Stimulated activated CD8-positive, alpha-beta memory T cell treated with anti-CD3 and anti-CD28 coated beads, Interleukin-15, amount 100 ng/mL, for 4 hours (primary cell): Measurements from ENCODE around the gene MARVELD1.
"Not testable (repeated sequence)": the region's sequence is repeated elsewhere in the genome, so short reads cannot be mapped to it uniquely, and the experiment has no call there.

ENCODE experiments used
- DNase-seq, 2 donors: peaks; one replicate each; pipeline ENCODE4 v3.0.0-alpha.2; 2020; ENCODE audit warnings: low read depth in 2 of 2

MARVELD1 gene

DNA sequence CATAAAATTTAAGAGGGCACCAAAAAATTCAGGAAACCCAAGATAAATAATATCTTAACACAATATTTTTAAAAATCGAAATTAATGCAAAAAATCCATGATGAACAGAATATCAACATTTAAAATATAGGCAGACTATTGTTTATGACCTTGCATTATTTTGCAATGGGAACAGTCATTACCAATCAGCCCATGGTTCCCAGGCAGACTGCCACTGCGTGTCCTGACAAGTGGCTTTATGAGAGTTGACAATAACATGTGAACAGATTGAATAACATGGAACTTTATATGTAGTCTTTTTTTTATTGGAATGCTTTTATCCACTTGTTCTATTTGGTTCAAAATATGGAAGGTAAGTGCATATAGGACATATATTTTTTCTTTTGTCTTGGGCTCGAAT, 23.4 kb upstream of the MARVELD1 start:
- no peak for DNase-seq

DNA sequence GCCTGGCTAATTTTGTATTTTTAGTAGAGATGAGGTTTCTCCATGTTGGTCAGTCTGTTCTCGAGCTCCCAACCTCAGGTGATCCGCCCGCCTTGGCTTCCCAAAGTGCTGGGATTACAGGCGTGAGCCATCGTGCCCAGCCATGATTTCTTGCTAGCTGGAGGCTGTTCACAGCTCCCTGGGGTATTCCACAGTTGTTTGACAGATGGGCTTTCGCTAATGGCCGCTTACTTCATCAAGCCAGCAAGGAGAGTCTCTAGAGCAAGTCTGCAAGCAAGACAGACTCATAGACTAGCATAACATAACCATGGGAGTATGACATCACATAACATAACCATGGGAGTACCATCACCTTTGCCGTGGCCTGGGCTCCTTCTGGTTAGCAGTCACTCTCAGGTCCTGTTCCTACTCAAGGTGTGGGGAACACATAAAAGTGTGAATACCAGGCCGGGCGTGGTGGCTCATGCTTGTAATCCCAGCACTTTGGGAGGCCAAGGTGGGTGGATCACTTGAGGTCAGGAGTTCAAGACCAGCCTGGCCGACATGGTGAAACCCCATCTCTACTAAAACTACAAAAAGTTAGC, 15.4 kb upstream of the MARVELD1 start:
- not testable (repeated sequence) for DNase-seq

- DNase-seq: no peak
Measured at GRCh38 chr10:97701438-97702069, 12.0 kb upstream of the MARVELD1 start.

GRCh38 chr10:97703398-97704067, 10.0 kb upstream of the MARVELD1 start:
- no peak for DNase-seq

DNA sequence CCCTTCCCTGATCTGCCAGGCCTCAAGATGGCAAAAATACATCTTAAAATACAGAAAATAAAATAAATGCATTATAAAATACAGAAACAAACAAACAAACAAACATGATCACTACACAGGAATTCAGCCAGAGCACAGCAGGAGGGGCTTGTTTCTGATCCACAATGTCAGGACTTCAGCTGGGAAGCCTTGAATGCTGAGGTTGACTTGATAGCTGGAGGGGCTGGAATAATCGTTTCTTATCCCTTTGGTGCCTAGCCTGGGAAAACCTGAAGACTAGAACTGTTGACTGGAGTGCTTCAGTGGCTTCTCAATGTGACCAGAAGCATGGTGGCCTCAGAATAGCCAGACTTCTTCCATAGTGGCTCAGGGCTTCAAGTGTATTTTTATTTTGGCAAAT, 9.2 kb upstream of the MARVELD1 start:
- no peak for DNase-seq

DNA sequence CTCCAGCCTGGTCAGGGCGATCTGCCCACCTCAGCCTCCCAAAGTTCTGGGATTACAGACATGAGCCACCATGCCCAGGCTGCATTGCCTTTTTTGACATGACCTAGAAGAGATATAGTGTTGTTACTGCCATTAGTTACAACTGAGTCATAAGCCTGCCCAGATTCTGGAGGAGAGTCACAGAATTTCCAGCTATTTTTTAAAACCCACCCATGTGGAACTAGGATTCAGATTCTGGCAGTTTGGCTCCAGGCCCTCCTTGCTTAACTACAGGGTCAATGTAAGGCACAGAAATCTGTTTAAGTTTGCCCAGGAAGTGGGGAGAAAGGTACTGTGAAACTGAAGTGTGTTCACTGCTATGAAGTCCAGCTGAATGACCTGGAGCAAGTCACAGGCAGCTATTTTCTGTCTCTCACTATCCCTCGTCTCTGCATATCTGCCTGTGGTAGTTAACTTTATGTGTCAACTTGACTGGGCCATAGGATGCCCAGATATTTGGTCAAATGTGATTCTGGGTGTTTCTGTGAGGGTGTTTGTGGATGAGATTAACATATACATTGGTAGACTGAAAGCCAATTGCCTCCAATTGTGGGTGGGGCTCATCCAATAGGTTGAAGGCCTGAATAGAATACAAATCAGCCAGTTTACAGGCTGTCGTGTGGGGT, 8.4 kb upstream of the MARVELD1 start:
- DNase-seq: no peak

GRCh38 chr10:97707134-97707861, 6.2 kb upstream of the MARVELD1 start:
- DNase-seq: no peak

DNA sequence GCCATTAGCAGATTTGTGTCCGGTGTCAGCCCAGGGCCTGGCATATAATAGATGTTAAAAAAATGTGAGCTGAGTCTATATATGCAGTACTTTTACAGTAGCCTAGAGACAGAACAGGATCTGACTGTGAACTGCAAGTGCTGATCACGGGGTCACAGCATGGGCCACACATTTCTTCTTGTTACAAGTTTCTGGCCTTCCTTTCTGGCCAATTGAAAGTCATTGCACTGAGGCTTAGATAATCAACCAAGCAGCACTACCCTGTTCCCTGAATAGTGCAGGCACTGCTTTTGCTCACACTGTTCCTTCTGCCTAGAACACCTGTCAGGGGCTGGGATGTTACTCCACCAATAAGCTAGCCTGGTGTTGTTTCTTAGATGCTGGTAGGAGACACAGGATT, 5.4 kb upstream of the MARVELD1 start:
- DNase-seq: no peak

GRCh38 chr10:97708976-97709946, 4.3 kb upstream of the MARVELD1 start:
- no peak for DNase-seq

DNA sequence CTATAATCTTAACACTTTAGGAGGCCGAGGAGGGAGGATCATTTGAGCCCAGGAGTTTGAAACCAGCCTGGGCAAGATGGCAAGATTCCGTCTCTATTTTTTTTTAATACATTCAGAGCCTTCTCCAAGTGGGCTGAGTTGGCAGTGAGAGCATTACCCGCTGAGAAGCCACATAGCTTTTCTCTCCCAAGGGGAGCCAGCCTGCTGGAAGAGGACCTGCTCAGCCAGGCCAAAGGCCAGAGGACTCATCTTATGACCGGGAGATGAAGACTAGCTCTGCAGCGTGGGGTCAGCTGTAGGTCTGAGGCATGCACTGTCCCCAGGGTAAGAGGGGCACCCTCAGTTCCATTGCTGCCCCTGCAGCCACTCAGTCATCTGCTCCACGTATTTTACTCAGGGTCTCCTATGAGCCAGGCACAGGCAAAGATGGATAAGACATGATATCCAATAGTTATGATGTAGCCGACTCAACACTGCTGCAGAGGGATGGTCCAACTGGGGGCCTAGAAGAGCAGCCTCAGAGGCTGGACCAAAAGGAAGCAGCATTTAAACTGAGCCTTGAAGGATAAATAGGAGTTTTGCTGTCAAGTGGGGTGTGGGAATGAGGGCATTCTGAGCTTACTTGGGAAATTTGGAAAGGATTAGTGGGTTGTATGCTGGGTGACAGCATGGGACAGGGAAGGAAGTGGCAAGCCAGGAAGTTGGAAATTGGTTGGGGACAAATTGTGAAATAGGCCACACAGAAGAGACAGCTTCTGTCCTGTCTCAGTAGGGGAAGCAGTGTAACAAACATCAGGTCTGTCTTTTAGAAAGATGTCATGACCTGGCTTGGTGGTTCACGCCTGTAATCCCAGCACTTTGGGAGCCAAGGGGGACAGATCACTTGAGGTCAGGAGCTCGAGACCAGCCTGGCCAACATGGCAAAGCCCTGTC, 1.6 kb upstream of the MARVELD1 start:
- no peak for DNase-seq

GRCh38 chr10:97713826-97714400, 383 bp downstream of the MARVELD1 start:
- peak in 1 of 2 donors; percentile 24 for DNase-seq

DNA sequence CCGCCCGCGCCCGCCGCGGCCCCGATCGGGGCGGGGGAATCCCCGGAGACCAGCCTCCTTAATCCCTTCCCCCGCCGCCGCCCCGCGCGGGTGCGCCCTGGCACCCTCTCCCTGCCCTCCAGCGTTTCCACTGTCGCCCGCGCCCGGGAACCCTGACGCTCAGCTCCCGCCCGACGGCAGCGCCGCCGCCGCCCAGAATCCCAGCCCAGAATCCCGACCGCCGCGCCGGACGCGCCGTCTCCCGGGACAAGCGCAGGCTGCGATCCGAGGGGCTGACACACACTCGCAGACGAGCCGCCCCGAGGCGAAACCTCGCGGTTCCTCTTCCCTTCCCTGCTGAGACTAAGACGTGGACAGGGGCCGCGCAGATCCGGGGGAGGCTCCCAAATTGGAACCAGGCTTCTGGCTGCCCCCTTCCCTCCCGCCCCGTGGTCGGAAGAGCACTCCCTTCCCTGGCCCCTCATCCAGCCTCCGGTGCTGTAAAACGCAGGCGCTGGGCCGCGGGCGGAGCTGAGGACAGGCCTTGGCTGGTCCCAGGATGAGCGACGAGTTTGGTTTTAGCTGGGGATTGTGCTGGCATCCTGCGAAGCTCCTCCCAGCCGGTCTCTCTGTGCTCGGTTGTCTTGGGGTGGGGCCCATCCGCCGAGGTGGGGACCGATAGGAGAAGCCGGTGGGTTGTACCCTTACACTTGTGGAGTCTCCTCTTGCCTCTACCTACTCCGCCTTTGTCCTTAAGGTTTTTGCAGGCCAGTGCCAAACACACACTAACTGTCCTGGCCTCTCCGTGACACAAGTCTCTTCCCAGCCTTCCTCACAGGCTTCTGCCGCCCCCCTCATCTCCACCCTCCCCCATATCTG, 1.1 kb downstream of the MARVELD1 start:
- DNase-seq: no peak

- DNase-seq: no peak
Measured at GRCh38 chr10:97715259-97715874, 1.8 kb downstream of the MARVELD1 start.

DNA sequence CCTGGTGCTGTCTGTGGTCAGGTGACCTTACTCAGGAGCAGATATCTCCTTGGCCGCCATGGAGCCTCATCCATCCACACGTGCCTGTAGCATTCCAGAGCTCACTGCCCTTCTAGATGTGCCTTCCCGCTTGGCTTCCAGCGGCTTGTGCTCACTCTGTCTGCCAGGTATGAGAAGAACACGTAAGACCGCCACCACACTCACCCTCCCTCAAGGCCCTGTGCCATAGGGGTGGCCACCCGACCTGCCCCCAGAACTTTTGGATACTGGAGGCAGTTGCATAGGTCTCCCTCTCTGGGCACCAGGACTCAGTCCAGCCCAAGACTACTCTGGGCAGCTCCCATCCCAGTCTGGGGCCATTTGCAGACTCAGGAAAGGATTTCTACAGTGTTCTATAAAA, 4.1 kb downstream of the MARVELD1 start:
- no peak for DNase-seq

DNA sequence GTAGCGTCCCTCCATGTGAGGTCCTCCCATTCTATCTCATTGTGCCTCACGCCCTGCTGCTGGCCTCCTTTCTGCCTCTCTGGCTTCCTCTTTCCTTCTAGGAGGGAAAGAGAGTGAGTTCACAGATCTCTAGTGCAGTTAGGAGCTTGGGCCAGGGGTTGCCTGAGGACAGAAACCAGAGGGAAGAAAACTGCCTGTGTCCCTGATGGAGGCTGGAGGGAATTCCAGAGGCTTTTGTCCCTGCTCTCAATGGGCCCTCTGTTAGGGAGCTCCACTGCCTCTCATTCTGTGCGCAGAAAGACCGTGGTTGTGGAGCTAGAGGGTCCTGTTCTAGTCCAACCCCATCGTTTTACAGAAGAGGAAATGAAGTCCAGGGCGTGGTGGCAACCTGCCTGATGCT, 4.6 kb downstream of the MARVELD1 start:
- DNase-seq: no peak

GRCh38 chr10:97718659-97719142, 5.2 kb downstream of the MARVELD1 start:
- no peak for DNase-seq

GRCh38 chr10:97719602-97720001, 6.1 kb downstream of the MARVELD1 start:
- DNase-seq: no peak
